ENCODE data around the gene SLC35D2.
A peak's percentile ranks its signal among the peaks of the same experiment; 100 is the strongest.
"Not testable (repeated sequence)": the region's sequence is repeated elsewhere in the genome, so short reads cannot be mapped to it uniquely, and the experiment has no call there.

Gene SLC35D2

GRCh38 chr9:96350866-96351265 is 32.6 kb downstream of the SLC35D2 start:
- DNase-seq = no peak

- DNase-seq = no peak
Measured at GRCh38 chr9:96348261-96348660, 35.2 kb downstream of the SLC35D2 start.

GRCh38 chr9:96345551-96345950 is 38.0 kb downstream of the SLC35D2 start:
- DNase-seq = no peak

- peak; percentile 86 for DNase-seq
Measured at GRCh38 chr9:96344458-96345180, 38.9 kb downstream of the SLC35D2 start.

- no peak for DNase-seq
Measured at GRCh38 chr9:96343515-96344360, 39.8 kb downstream of the SLC35D2 start.

GRCh38 chr9:96342571-96343245 is 40.8 kb downstream of the SLC35D2 start:
- DNase-seq = no peak

- DNase-seq = no peak
Measured at GRCh38 chr9:96340707-96341106, 42.8 kb downstream of the SLC35D2 start.

GRCh38 chr9:96338299-96338698 is 45.2 kb downstream of the SLC35D2 start:
- DNase-seq = no peak

- DNase-seq = no peak
Measured at GRCh38 chr9:96333958-96334357, 49.6 kb downstream of the SLC35D2 start.

- peak; percentile 64 for DNase-seq
Measured at GRCh38 chr9:96331236-96331947, 52.1 kb downstream of the SLC35D2 start.

- peak; percentile 57 for DNase-seq
Measured at GRCh38 chr9:96327694-96328352, 55.7 kb downstream of the SLC35D2 start.

- DNase-seq = no peak
Measured at GRCh38 chr9:96323169-96323568, 60.3 kb downstream of the SLC35D2 start.

GRCh38 chr9:96322736-96323135 is 60.8 kb downstream of the SLC35D2 start:
- DNase-seq = peak; percentile 65

- DNase-seq = not testable (repeated sequence)
Measured at GRCh38 chr9:96322210-96322609, 61.3 kb downstream of the SLC35D2 start.

- no peak for DNase-seq
Measured at GRCh38 chr9:96321515-96321914, 62.0 kb downstream of the SLC35D2 start.

- DNase-seq = no peak
Measured at GRCh38 chr9:96320749-96321280, 62.7 kb downstream of the SLC35D2 start.

GRCh38 chr9:96318921-96319565 is 64.5 kb downstream of the SLC35D2 start:
- no peak for DNase-seq

- peak; percentile 65 for DNase-seq
Measured at GRCh38 chr9:96317335-96317980, 66.1 kb downstream of the SLC35D2 start.

GRCh38 chr9:96309850-96310249 is 73.7 kb downstream of the SLC35D2 start:
- no peak for DNase-seq

- not testable (repeated sequence) for DNase-seq
Measured at GRCh38 chr9:96306958-96307357, 76.6 kb downstream of the SLC35D2 start.

GRCh38 chr9:96305171-96305570 is 78.3 kb downstream of the SLC35D2 start:
- DNase-seq = no peak
